Activated T-helper 17 cell treated with anti-CD3 and anti-CD28 coated beads, Interleukin-2, amount 50 U/mL, for 72 hours (primary cell): ENCODE data around the gene HOXA2. TPM values are rescaled to one million over a fixed set of nuclear protein-coding genes. Genes with fewer than 3 reads are reported as not detected.
A peak's percentile ranks its signal among the peaks of the same experiment; 100 is the strongest.

Source experiments
- ATAC-seq: fragments of 150-1000 bp; cut with Tn5 transposase; replicated peaks from 2 replicates; pipeline ENCODE4 v1.10.0; 2021; ENCODE audit warnings: mild to moderate bottlenecking, moderate library complexity
- H3K27ac Mint-ChIP-seq: one replicate; pipeline ENCODE4 v1.8.0; 2022; ENCODE audit warnings: mixed read lengths
- H3K27me3 Mint-ChIP-seq: one replicate; pipeline ENCODE4 v1.8.0; 2022; ENCODE audit warnings: mixed read lengths
- H3K36me3 Mint-ChIP-seq: one replicate; pipeline ENCODE4 v1.8.0; 2022; ENCODE audit warnings: low read depth, mild to moderate bottlenecking, mixed read lengths
- H3K4me1 Mint-ChIP-seq: one replicate; pipeline ENCODE4 v1.8.0; 2022; ENCODE audit warnings: mixed read lengths
- H3K4me3 Mint-ChIP-seq: one replicate; pipeline ENCODE4 v1.8.0; 2022; ENCODE audit warnings: mild to moderate bottlenecking, mixed read lengths
- H3K9me3 Mint-ChIP-seq: one replicate; pipeline ENCODE4 v1.8.0; 2022; ENCODE audit warnings: mixed read lengths
- total RNA-seq, 2 donors: library from RNA; stranded (reverse); gene quantifications; one replicate each; pipeline ENCODE4 v1.2.3, GENCODE V29; 2022

HOXA2 gene
- total RNA-seq, 2 donors from 2014 or later, result not detected

GRCh38 chr7:27132978-27133377 is 30.5 kb upstream of the HOXA2 start:
- no peak overlapping the region for H3K27ac Mint-ChIP-seq
- no peak overlapping the region for H3K4me3 Mint-ChIP-seq
- ATAC-seq, result no peak
- no peaks in the 10 kb centered on the region for H3K36me3 Mint-ChIP-seq
- H3K9me3 Mint-ChIP-seq, result no peaks in the 10 kb centered on the region
- H3K27me3 Mint-ChIP-seq, result peaks cover 52% of the 10 kb centered on the region
- H3K4me1 Mint-ChIP-seq, result peaks cover 11% of the 10 kb centered on the region

GRCh38 chr7:27132214-27132613 is 29.7 kb upstream of the HOXA2 start:
- Mint-ChIP-seq H3K4me1 (peaks cover 11% of the 10 kb centered on the region), H3K27me3 (peaks cover 52% of the 10 kb centered on the region), H3K36me3 (no peaks in the 10 kb centered on the region), H3K27ac (no peak overlapping the region), H3K9me3 (no peaks in the 10 kb centered on the region), H3K4me3 (peak overlapping the region; percentile 21)
- ATAC-seq, result no peak

- peaks cover 57% of the 10 kb centered on the region for H3K27me3 Mint-ChIP-seq
These were observed 28.9 kb upstream of the HOXA2 start for GRCh38 chr7:27131390-27131819.

GRCh38 chr7:27130540-27131389 is 28.3 kb upstream of the HOXA2 start, which contains the start of gene HOXA4:
Gene HOXA4, minus strand, starts transcription at chr7:27130757. Its CDS starts 24 bp downstream, at chr7:27130733.
- no peaks in the 10 kb centered on the region for H3K36me3 Mint-ChIP-seq
- H3K4me3 Mint-ChIP-seq, result peak within 1 kb of the TSS; percentile 57
- peaks cover 11% of the 10 kb centered on the region for H3K4me1 Mint-ChIP-seq
- peaks cover 56% of the 10 kb centered on the region for H3K27me3 Mint-ChIP-seq
- no peaks in the 10 kb centered on the region for H3K9me3 Mint-ChIP-seq
- H3K27ac Mint-ChIP-seq, result no peak within 1 kb of the TSS
- ATAC-seq, result peak; percentile 88

More at GRCh38 chr7:27131390-27131819, 28.9 kb upstream of the HOXA2 start:
- no peak for ATAC-seq
- H3K4me3 Mint-ChIP-seq, result peak overlapping the region; percentile 57
- H3K9me3 Mint-ChIP-seq, result no peaks in the 10 kb centered on the region
- H3K36me3 Mint-ChIP-seq, result no peaks in the 10 kb centered on the region
- H3K4me1 Mint-ChIP-seq, result peaks cover 11% of the 10 kb centered on the region
- H3K27ac Mint-ChIP-seq, result no peak overlapping the region

GRCh38 chr7:27129729-27130539 is 27.5 kb upstream of the HOXA2 start:
- no peaks in the 10 kb centered on the region for H3K36me3 Mint-ChIP-seq
- peak; percentile 24 for ATAC-seq
- H3K27me3 Mint-ChIP-seq, result peaks cover 57% of the 10 kb centered on the region
- peaks cover 11% of the 10 kb centered on the region for H3K4me1 Mint-ChIP-seq
- no peaks in the 10 kb centered on the region for H3K9me3 Mint-ChIP-seq
- no peak overlapping the region for H3K27ac Mint-ChIP-seq
- no peak overlapping the region for H3K4me3 Mint-ChIP-seq

GRCh38 chr7:27128776-27129728 is 26.6 kb upstream of the HOXA2 start:
- Mint-ChIP-seq H3K4me3 (no peak overlapping the region), H3K9me3 (no peaks in the 10 kb centered on the region), H3K27me3 (peaks cover 63% of the 10 kb centered on the region), H3K27ac (no peak overlapping the region), H3K4me1 (peaks cover 3% of the 10 kb centered on the region), H3K36me3 (no peaks in the 10 kb centered on the region)
- no peak for ATAC-seq

- Mint-ChIP-seq H3K9me3 (no peaks in the 10 kb centered on the region), H3K36me3 (no peaks in the 10 kb centered on the region), H3K4me1 (no peaks in the 10 kb centered on the region), H3K27ac (no peak overlapping the region), H3K27me3 (peaks cover 59% of the 10 kb centered on the region), H3K4me3 (no peak overlapping the region)
- ATAC-seq, result no peak
These were observed 25.6 kb upstream of the HOXA2 start for GRCh38 chr7:27128034-27128433.

- no peaks in the 10 kb centered on the region for H3K9me3 Mint-ChIP-seq
- H3K36me3 Mint-ChIP-seq, result no peaks in the 10 kb centered on the region
- no peaks in the 10 kb centered on the region for H3K4me1 Mint-ChIP-seq
- H3K27me3 Mint-ChIP-seq, result peaks cover 54% of the 10 kb centered on the region
- H3K4me3 Mint-ChIP-seq, result no peak overlapping the region
- H3K27ac Mint-ChIP-seq, result no peak overlapping the region
- ATAC-seq, result no peak
These were observed 24.3 kb upstream of the HOXA2 start for GRCh38 chr7:27126596-27127327.

- ATAC-seq, result no peak
- Mint-ChIP-seq H3K27ac (no peak overlapping the region), H3K4me3 (no peak overlapping the region), H3K9me3 (no peaks in the 10 kb centered on the region), H3K36me3 (no peaks in the 10 kb centered on the region), H3K4me1 (no peaks in the 10 kb centered on the region), H3K27me3 (peaks cover 52% of the 10 kb centered on the region)
These were observed 23.5 kb upstream of the HOXA2 start for GRCh38 chr7:27125986-27126394.

- Mint-ChIP-seq H3K4me1 (no peaks in the 10 kb centered on the region), H3K4me3 (no peak overlapping the region), H3K27me3 (peaks cover 52% of the 10 kb centered on the region), H3K27ac (no peak overlapping the region), H3K36me3 (no peaks in the 10 kb centered on the region), H3K9me3 (no peaks in the 10 kb centered on the region)
- no peak for ATAC-seq
These were observed 22.6 kb upstream of the HOXA2 start for GRCh38 chr7:27124902-27125689.

GRCh38 chr7:27124096-27124901 is 21.8 kb upstream of the HOXA2 start:
- H3K36me3 Mint-ChIP-seq, result no peaks in the 10 kb centered on the region
- no peak overlapping the region for H3K4me3 Mint-ChIP-seq
- no peaks in the 10 kb centered on the region for H3K4me1 Mint-ChIP-seq

GRCh38 chr7:27123477-27124053 is 21.1 kb upstream of the HOXA2 start:
- Mint-ChIP-seq H3K9me3 (no peaks in the 10 kb centered on the region), H3K27ac (no peak overlapping the region), H3K36me3 (no peaks in the 10 kb centered on the region), H3K4me1 (no peaks in the 10 kb centered on the region), H3K4me3 (no peak overlapping the region), H3K27me3 (peaks cover 42% of the 10 kb centered on the region)
- ATAC-seq, result no peak

More at GRCh38 chr7:27124096-27124901, 21.8 kb upstream of the HOXA2 start:
- H3K27ac Mint-ChIP-seq, result no peak overlapping the region
- no peak for ATAC-seq
- H3K9me3 Mint-ChIP-seq, result no peaks in the 10 kb centered on the region
- H3K27me3 Mint-ChIP-seq, result peaks cover 49% of the 10 kb centered on the region
